OCI-LY7 (cell line): ENCODE results near the gene CDR2L.

Experiments used
- EZH2phosphoT487 ChIP-seq: fragments of 200-600 bp; sonication (generic); IDR thresholded peaks from 2 replicates; pipeline ENCODE4 v1.6.1; 2018; ENCODE audit warnings: low read depth, borderline replicate concordance, mild to moderate bottlenecking, mixed run types, antibody characterized with exemption, low read length, moderate library complexity, mixed read lengths
- TF ChIP-seq, protein P1 (sequence below): fragments of 200-600 bp; sonication (generic); conservative IDR thresholded peaks from 2 replicates; pipeline ENCODE4 v1.5.1; 2014; ENCODE audit warnings: mild to moderate bottlenecking, antibody characterized with exemption, low read length, moderate library complexity, mixed read lengths

DNA sequence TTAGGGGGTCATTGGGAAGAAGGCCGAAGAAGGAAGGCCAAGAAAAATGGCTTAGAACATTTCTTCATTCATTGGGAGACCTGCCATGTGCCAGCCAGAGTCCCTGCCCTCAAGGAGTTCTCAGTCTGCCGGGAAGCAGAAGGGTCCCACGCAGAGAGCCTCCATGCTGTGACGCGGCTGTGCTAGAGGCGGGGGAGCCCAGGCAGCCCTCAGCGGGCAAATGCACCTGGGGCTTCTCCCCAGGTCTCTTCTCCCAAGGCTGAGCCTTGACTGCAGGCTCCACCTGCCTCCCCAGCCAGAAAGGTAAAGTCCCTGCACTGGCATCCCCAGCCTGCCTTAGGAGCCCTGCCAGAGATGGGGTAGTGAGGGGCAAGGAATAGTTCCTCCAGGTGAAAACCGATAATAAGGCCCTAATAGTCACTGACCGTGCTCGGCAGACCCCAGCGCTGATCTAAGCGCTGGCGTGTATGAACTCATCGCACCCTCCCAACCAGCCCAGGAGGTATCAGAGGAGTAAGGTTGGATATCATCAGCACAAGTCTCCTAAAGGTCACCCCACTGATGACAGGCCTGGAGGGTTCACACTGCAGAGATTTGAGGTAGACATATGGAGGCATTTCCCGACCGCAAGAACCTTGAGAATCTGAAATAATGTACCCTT, 6.0 kb upstream of the CDR2L start:
- TF ChIP-seq, protein P1, sequence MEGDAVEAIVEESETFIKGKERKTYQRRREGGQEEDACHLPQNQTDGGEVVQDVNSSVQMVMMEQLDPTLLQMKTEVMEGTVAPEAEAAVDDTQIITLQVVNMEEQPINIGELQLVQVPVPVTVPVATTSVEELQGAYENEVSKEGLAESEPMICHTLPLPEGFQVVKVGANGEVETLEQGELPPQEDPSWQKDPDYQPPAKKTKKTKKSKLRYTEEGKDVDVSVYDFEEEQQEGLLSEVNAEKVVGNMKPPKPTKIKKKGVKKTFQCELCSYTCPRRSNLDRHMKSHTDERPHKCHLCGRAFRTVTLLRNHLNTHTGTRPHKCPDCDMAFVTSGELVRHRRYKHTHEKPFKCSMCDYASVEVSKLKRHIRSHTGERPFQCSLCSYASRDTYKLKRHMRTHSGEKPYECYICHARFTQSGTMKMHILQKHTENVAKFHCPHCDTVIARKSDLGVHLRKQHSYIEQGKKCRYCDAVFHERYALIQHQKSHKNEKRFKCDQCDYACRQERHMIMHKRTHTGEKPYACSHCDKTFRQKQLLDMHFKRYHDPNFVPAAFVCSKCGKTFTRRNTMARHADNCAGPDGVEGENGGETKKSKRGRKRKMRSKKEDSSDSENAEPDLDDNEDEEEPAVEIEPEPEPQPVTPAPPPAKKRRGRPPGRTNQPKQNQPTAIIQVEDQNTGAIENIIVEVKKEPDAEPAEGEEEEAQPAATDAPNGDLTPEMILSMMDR: no peak
- TF ChIP-seq EZH2phosphoT487: no peak
